Hematopoietic multipotent progenitor cell treated with erythropoietin and hydrocortisone succinate and interleukin-3 and kit ligand, for 15 days (in vitro differentiated cells): ENCODE data around the gene LMTK2.
"Not testable (repeated sequence)": the region's sequence is repeated elsewhere in the genome, so short reads cannot be mapped to it uniquely, and the experiment has no call there.

Experiments used
- DNase-seq: peaks from one replicate; pipeline ENCODE4 v3.0.0-alpha.2; 2015; ENCODE audit warnings: low spot score

Gene LMTK2

GRCh38 chr7:98217623-98218582, 111.2 kb downstream of the LMTK2 start:
- DNase-seq = no peak

DNA sequence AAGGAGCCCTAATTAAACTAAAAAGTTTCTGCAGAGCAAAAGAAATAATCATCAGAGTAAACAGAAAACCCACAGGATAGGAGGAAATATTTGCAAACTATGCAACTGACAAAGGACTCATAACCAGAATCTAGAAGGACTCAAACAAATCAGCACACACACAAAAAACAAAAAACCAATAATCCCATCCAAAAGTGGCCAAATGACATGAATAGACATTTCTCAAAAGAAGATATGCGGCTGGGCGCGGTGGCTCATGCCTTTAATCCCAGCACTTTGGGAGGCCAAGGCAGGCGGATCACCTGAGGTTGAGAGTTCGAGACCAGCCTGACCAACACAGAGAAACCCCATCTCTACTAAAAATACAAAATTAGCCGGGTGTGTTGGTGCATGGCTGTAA, 112.7 kb downstream of the LMTK2 start:
- DNase-seq = not testable (repeated sequence)

GRCh38 chr7:98221611-98222532, 115.2 kb downstream of the LMTK2 start:
- DNase-seq = no peak

DNA sequence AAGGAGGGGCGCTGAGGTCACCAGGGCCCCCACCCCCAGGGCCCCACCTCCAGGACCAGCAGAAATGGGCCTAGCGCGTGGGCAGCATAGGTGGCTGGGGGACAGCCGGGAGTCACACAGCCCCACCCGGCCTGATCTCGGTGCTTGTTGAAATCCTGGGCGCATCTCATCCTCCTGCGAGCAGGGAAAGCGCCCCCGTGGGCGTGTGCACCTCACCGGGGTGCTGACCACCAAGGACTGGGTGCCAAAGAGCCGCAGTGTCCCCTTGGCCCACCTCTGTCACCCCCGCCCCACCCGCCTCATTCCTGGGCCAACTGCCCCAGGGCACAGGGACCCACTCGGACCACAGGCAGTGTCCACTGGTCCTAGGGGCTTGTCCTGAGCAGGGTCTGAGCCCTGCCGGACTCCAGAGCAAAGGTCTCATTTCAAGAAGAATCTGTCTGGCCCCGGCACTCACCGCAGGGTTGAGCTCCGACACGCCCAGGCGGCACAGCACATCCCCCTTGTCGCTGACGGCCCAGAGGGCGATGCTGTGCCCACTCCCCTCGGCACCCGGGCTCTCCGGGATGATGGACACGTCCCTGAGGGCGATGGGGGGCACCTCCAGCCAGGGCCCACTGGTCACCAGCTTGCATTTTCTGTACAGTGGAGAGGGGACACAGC, 116.0 kb downstream of the LMTK2 start:
- no peak for DNase-seq

GRCh38 chr7:98223351-98223897, 116.8 kb downstream of the LMTK2 start:
- no peak for DNase-seq

DNA sequence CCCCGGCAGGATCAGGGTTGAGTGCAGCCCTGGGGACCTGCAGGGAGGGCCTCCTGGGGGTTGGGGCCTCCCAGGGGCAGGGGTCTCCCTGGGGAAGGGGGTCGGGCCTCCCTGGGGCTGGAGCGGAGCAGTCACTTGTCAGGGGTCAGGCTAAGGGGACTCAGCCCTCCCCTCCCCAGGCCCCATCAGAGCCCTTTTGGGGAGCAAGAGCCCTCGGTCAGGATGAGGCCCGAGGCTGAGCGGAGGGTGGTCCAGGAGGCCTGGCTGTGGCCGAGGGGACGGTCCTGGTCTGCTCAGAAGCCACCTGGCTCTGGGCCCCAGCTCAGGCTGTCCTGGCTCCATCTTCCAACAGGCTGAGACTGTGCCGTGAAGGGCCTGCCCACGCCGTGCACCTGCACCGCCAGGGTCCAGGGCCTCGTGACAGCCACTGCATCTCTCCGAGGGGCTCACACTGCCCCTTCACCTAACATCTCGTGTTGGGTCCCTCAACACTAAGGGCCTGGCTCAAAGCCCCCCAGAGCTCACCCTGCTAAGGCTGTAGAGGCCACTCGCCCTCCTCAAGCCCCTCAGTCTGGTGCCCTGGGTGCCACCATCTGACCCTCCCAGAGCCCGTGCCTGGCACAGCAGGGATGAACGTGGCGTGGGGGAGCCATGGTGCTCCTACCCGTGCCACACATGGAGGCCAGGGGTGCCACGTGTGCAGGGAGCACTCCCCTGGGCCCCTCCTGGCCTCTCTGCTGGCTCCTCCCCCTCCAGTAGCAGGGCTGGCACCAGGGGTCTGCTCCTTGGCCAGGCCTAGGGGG, 117.4 kb downstream of the LMTK2 start:
- DNase-seq = no peak

DNA sequence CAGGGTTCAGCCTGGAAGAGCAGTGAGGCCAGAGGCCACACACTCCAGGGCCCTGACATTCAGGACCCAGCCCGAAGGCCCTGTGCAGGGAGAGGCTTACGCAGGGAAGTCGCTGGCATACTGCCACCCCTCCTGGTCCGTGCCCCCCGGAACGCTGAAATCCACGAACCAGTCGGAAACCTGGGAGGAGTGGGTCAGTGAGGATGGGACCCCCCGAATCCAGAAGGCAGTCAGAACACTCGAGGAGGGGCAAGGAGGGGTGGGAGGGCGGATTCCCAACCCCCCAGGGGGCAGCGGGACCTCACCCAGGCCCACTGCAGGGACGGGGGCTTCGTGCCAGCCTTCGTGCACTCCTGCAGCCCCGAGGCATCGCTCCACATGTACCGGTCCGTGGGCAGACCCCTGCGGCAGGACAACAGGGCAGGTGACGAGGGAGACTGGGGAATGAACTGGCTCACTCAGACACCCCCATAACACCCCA, 118.1 kb downstream of the LMTK2 start:
- DNase-seq = no peak

- DNase-seq = no peak
These were observed 119.4 kb downstream of the LMTK2 start for GRCh38 chr7:98225913-98226614.

- no peak for DNase-seq
These were observed 121.3 kb downstream of the LMTK2 start for GRCh38 chr7:98227939-98228338.

DNA sequence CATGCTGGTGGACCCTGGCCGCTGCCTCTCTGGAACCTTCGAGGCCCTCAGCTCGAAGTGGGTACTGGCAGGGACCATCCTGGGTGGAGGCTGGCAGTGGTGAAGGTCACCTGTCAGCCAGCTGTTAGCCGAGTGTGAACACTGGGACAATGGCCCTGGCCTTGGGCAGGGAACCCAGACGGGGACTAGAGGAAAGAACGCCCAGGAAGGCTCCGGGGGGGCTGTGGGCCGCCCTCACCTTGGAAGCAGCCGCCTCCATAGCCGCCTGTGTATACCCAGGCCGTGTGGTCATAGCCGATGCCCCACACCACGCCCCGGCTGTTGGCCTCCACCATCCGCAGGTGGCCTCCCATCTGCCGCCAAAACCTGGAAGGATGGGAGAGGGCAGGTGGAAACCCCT, 122.1 kb downstream of the LMTK2 start:
- no peak for DNase-seq

DNA sequence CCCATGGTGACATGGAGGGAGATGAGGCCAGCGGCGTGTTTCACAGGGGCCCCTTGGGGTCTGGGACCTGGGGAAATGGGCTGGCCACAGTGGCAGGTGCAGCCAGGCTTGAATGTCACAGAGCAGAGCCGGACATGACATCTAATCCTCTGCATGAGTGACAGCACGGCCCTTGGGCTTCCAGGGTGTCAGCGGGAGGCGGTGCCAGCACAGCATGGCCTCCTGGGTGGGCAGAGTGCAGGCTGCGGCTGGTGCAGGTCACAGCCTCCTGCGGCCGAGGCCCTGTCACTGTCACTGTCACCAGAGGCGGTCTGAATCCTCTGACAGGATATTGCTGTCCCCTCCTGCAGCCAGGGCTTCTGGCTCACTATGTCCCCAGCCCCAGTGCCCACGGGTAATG, 122.8 kb downstream of the LMTK2 start:
- DNase-seq = no peak

- DNase-seq = no peak
These were observed 123.5 kb downstream of the LMTK2 start for GRCh38 chr7:98229991-98230745.

DNA sequence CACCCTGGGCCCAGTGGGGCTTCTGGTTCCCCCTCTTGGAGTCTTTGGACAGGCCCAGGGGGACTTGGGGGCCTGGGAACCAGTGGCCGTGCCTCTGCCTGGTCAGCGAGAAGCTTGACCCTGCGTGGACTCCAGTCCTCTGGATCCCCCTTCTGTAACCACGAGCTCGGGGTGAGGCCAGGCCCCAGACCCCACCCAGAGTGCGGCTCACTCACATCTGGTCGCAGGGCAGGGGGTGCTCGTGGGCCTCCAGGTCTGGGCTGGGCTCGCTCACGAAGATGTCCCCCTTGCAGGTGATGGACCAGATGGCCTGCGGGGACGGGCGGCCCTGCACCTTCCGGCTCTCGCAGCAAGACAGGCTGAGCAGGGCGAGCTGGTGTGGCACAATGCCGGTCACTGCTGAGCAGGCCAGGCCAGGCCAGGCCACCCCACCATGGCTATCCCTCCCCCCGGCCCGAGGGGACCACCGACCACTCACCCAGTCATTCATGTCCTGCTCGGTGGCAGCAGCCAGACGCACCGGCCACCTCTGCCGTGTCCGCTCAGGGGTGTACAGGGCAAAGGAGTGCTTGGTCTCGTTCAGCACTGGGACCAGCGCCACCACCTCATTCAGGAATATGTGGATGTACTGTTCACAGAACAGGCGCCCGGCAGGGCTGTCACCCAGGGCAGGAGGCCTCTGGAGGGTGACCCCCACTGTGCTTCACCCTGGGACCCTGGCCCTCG, 124.2 kb downstream of the LMTK2 start:
- no peak for DNase-seq

GRCh38 chr7:98231493-98232262, 125.0 kb downstream of the LMTK2 start:
- no peak for DNase-seq

- DNase-seq = no peak
These were observed 125.6 kb downstream of the LMTK2 start for GRCh38 chr7:98232263-98232585.

GRCh38 chr7:98232799-98233198, 126.1 kb downstream of the LMTK2 start:
- no peak for DNase-seq

DNA sequence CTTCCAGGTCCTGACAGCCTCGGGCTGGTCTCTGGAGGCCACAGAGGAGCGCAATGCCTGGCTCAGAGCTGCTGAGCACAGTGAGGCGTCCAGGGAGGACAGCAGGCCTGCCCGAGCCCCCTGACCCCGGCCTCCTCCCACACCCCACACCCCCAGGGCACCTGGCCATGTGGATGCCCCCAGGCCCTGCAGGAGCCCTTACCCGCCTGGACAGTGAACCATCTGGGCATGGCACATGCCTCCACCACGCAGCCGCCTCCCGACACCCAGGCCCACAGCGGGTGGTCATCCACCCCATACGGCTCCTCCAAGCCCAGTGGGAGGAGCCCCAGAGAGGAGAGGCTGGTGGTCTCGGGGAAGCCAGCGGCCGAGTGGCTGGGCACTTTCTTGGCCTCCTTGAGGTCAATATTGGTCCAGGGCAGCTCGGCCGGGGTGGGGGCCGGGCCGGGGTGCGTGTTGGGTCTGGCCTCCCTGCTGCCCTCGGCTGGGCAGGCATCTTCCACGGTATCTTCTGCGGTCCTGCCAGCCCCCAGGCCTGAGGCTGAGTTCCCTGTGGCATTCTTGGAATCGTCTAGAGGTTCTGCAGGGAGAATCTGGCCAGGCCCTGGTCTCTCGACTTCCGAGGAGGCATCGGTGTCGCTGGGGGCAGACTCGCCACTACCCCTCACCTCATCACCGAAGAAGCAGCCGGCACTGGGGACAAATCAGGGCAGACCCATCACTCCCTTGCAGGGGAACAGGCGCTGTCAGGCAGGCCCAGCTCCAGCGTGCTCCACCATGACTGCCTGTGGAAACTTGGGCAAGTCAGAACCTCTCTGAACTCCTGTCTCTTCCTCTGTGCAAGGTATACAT, 126.8 kb downstream of the LMTK2 start:
- no peak for DNase-seq
